GM23248 (cell line): Measurements from ENCODE around the gene CPNE4. TPM values are rescaled to one million over a fixed set of nuclear protein-coding genes. Genes with fewer than 3 reads are reported as not detected.

Experiments used
- DNase-seq: peaks from one replicate; pipeline ENCODE4 v3.0.0-alpha.2; 2015
- H2AFZ ChIP-seq: fragments of 200-600 bp; sonication (generic); 2 replicates; pipeline ENCODE4 v1.6.1; 2016; ENCODE audit warnings: antibody characterized with exemption
- H3F3A ChIP-seq: fragments of 200-600 bp; sonication (generic); 2 replicates; pipeline ENCODE4 v1.6.1; 2016; ENCODE audit warnings: mild to moderate bottlenecking, antibody characterized with exemption, mixed run types; ENCODE audit not compliant: insufficient read depth
- H3K27ac ChIP-seq: fragments of 200-600 bp; sonication (generic); 2 replicates; pipeline ENCODE4 v1.5.1; 2016; ENCODE audit warnings: mild to moderate bottlenecking
- H3K27me3 ChIP-seq: fragments of 200-600 bp; sonication (generic); replicated peaks from 2 replicates; pipeline ENCODE4 v1.6.1; 2016; ENCODE audit warnings: mild to moderate bottlenecking; ENCODE audit not compliant: insufficient read depth
- H3K36me3 ChIP-seq: fragments of 200-600 bp; sonication (generic); 2 replicates; pipeline ENCODE4 v1.6.1; 2016; ENCODE audit warnings: low read depth, mild to moderate bottlenecking
- H3K4me1 ChIP-seq: fragments of 200-600 bp; sonication (generic); 2 replicates; pipeline ENCODE4 v1.6.1; 2016; ENCODE audit warnings: mild to moderate bottlenecking; ENCODE audit not compliant: insufficient read depth
- H3K4me2 ChIP-seq: fragments of 200-600 bp; sonication (generic); one replicate; pipeline ENCODE4 v1.6.1; 2016; ENCODE audit warnings: mild to moderate bottlenecking; ENCODE audit not compliant: unreplicated experiment
- H3K4me3 ChIP-seq: fragments of 200-600 bp; sonication (generic); 2 replicates; pipeline ENCODE4 v1.5.1; 2016; ENCODE audit warnings: mild to moderate bottlenecking
- H3K79me2 ChIP-seq: fragments of 200-600 bp; sonication (generic); 2 replicates; pipeline ENCODE4 v1.6.1; 2016; ENCODE audit warnings: mild to moderate bottlenecking; ENCODE audit not compliant: insufficient read depth
- H3K9ac ChIP-seq: fragments of 200-600 bp; sonication (generic); 2 replicates; pipeline ENCODE4 v1.6.1; 2016; ENCODE audit warnings: mild to moderate bottlenecking
- H3K9me2 ChIP-seq: fragments of 200-600 bp; sonication (generic); 2 replicates; pipeline ENCODE4 v1.6.1; 2016; ENCODE audit warnings: mixed run types, mild to moderate bottlenecking, moderate library complexity; ENCODE audit not compliant: insufficient read depth
- H3K9me3 ChIP-seq: fragments of 200-600 bp; sonication (generic); one replicate; pipeline ENCODE4 v1.6.1; 2017; ENCODE audit warnings: low read depth
- H4K20me1 ChIP-seq: fragments of 200-600 bp; sonication (generic); 2 replicates; pipeline ENCODE4 v1.6.0; 2016; ENCODE audit not compliant: insufficient read depth
- EZH2 ChIP-seq: fragments of 200-600 bp; sonication (generic); IDR thresholded peaks from 2 replicates; pipeline ENCODE4 v1.6.1; 2018; ENCODE audit warnings: antibody characterized with exemption, mild to moderate bottlenecking; ENCODE audit not compliant: insufficient read depth, poor library complexity, severe bottlenecking
- EZH2phosphoT487 ChIP-seq: fragments of 200-600 bp; sonication (generic); IDR thresholded peaks from 2 replicates; pipeline ENCODE4 v1.6.1; 2018; ENCODE audit warnings: antibody characterized with exemption, moderate library complexity, mild to moderate bottlenecking, low read depth; ENCODE audit not compliant: insufficient read depth
- WGBS, 2 experiments: methylation state at CpG; one replicate each; pipeline ENCODE4 v1.1.6; 2015 to 2017; ENCODE audit warnings: low lambda C conversion rate in 2 of 2, low coverage in 1 of 2; ENCODE audit errors: missing lambda C conversion rate in 2 of 2; 5-methylcytosine and 5-hydroxymethylcytosine counted together
- in situ Hi-C: fragments of 300-500 bp; cut with MboI; formaldehyde crosslinking; loops from 2 replicates; pipeline ENCODE4 v1.15.0; 2020
- polyA plus RNA-seq: library from polyadenylated mRNA; unstranded; fragments of >200 nt; fragmentation: Nextera tagmentation; extraction: Ambion mirVana; gene quantifications from 2 replicates; pipeline ENCODE4 v1.2.1, GENCODE V29; 2016
- total RNA-seq: library from RNA; depleted of rRNA; stranded (reverse); fragments of >200 nt; shearing (Covaris generic); gene quantifications from 2 replicates; pipeline ENCODE4 v1.2.3, GENCODE V29; 2014

Gene CPNE4
- total and polyA plus RNA-seq, 2 experiments from 2014 or later, result 0.11 to 0.44 TPM

DNA sequence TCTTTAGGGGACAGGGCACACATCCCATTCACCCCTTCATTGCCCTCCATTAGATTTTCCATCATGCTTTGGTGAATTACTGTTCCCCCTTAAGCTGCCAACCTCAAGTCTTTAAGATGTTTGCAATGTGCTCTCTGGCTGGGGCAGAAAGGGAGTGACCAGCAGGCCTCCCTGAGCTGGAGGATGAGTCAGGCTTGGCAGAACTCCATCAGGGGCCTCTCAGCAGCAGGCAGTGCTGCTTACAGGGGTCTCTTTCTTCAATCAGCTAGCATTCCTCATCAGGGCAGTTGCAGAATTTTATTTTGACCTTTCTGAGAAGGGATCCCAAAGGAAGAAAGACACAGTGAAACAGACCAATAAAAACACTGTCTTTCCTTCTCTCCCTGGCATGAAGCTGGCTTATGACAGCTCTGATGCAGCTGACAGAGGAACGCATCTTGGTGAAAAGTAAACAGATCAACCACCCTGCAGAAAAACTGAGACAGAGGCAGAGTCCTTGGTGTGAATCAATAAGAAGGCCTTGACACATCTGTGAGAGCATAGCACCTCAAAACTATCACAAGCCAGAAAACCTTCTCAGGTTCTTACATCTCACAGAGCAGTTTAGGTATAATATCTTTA is 443.3 kb downstream of the CPNE4 start:
- peaks cover 14% of the 10 kb centered on the region for H3K4me1 ChIP-seq
- 0 to 3% methylated on average over 1 of the region's 1 CpG for WGBS, 2 experiments
- no peaks in the 10 kb centered on the region for H3K79me2 ChIP-seq
- no peaks in the 10 kb centered on the region for H4K20me1 ChIP-seq
- H3K9me3 ChIP-seq, result no peaks in the 10 kb centered on the region
- TF ChIP-seq EZH2, result no peak
- no peak for TF ChIP-seq EZH2phosphoT487
- H3K27me3 ChIP-seq, result no peaks in the 10 kb centered on the region
- peak; percentile 81 for DNase-seq
- H3K4me3 ChIP-seq, result no peak overlapping the region
- H3K36me3 ChIP-seq, result no peaks in the 10 kb centered on the region
- no peak overlapping the region for H3K9ac ChIP-seq
- H3K4me2 ChIP-seq, result no peak overlapping the region
- H3K9me2 ChIP-seq, result no peaks in the 10 kb centered on the region
- H2AFZ ChIP-seq, result peak overlapping the region; percentile 33
- in situ Hi-C loops, result no loop called here
- peaks cover 17% of the 10 kb centered on the region; the same call in 1 of the 2 replicates for H3F3A ChIP-seq
- no peak overlapping the region for H3K27ac ChIP-seq

DNA sequence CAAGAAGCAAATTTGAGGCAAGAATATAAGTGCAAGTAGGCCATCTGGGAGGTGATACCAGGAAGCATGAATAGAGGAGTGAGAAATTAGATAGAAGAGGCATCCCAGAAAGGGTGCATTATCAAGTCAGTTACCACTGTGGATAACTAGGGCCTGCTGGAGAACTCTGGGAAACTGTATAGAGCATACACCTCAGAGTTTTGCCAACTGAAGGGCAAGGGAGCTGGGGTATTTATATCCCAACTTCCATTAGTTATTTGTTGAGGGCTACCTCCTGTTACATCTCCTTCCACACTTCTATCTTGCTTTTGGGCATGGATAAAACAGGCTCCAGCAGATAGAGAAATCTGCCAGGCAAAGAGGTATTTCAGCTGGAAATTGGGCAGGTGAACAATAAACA is 448.5 kb downstream of the CPNE4 start:
- peaks cover 12% of the 10 kb centered on the region; the same call in 1 of the 2 replicates for H3F3A ChIP-seq
- H3K4me2 ChIP-seq, result no peak overlapping the region
- no peaks in the 10 kb centered on the region for H3K36me3 ChIP-seq
- no peaks in the 10 kb centered on the region for H3K9me3 ChIP-seq
- in situ Hi-C loops, result no loop called here
- TF ChIP-seq EZH2phosphoT487 (no peak), EZH2 (no peak)
- no peak overlapping the region for H2AFZ ChIP-seq
- no peak overlapping the region for H3K9ac ChIP-seq
- H3K9me2 ChIP-seq, result no peaks in the 10 kb centered on the region
- no peaks in the 10 kb centered on the region for H4K20me1 ChIP-seq
- no peaks in the 10 kb centered on the region for H3K27me3 ChIP-seq
- H3K27ac ChIP-seq, result no peak overlapping the region
- peaks cover 7% of the 10 kb centered on the region for H3K4me1 ChIP-seq
- DNase-seq, result no peak
- H3K4me3 ChIP-seq, result no peak overlapping the region
- H3K79me2 ChIP-seq, result no peaks in the 10 kb centered on the region

DNA sequence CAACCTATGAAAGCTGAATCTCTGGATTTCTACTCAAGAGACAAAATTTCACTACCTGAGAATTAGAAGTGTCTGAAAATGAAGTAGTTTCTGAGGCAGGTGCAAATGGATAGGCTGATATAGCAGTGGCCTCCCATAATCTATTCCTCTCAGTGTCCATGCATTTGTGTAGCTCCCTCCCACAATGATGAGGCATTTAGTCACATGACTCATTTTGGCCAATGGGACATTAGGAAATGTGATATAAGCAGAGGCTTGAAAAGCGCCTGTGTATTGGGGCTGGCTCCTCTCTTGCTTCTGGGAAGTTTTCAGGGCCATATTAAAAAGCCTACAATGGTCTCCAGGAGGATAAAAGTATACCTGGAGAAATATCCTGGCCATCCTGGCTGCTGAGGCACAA is 452.4 kb downstream of the CPNE4 start:
- no peak for TF ChIP-seq EZH2
- TF ChIP-seq EZH2phosphoT487, result no peak
- H3K36me3 ChIP-seq, result no peaks in the 10 kb centered on the region
- no peak overlapping the region for H3K27ac ChIP-seq
- no peaks in the 10 kb centered on the region for H3K79me2 ChIP-seq
- H3K9ac ChIP-seq, result no peak overlapping the region
- DNase-seq, result no peak
- no peaks in the 10 kb centered on the region for H3F3A ChIP-seq
- in situ Hi-C loops, result no loop called here
- H3K27me3 ChIP-seq, result no peaks in the 10 kb centered on the region
- H3K9me3 ChIP-seq, result no peaks in the 10 kb centered on the region
- no peaks in the 10 kb centered on the region for H3K4me1 ChIP-seq
- H4K20me1 ChIP-seq, result no peaks in the 10 kb centered on the region
- H2AFZ ChIP-seq, result no peak overlapping the region
- H3K4me2 ChIP-seq, result no peak overlapping the region
- H3K9me2 ChIP-seq, result 0 out of 2 replicates have a peak, but pooled peaks cover 4% of the 10 kb centered on the region
- no peak overlapping the region for H3K4me3 ChIP-seq
- 78 to 92% methylated on average over 1 of the region's 1 CpG for WGBS, 2 experiments

DNA sequence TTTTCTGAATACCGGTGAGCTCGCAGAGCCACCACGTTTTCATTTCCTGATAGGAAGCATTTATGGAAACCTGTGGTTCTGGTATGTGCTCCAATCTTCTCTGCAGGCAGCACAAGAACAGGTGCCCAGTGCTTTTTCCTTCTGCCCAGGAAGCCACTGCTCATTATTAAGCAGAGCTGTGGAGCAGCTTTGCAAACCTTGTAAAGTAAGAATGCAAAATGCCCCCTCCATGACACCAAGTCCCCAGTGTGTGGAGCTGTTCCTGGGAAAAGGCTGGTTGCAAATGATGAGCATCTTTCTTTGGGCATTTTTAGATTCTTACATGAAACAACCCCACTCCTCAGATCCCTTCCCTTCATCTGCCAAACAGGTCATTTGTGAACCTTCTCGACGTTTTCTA is 466.4 kb downstream of the CPNE4 start:
- no peaks in the 10 kb centered on the region for H3K4me1 ChIP-seq
- no peak overlapping the region for H3K27ac ChIP-seq
- H3K9ac ChIP-seq, result no peak overlapping the region
- H3K27me3 ChIP-seq, result no peaks in the 10 kb centered on the region
- no peak overlapping the region for H3K4me3 ChIP-seq
- in situ Hi-C loops, result no loop called here
- DNase-seq, result no peak
- no peaks in the 10 kb centered on the region for H3F3A ChIP-seq
- no peak for TF ChIP-seq EZH2phosphoT487
- H4K20me1 ChIP-seq, result no peaks in the 10 kb centered on the region
- WGBS, 2 experiments, result 51 to 52% methylated on average over 5 of the region's 5 CpGs
- H3K9me2 ChIP-seq, result no peaks in the 10 kb centered on the region
- no peak overlapping the region for H3K4me2 ChIP-seq
- H3K9me3 ChIP-seq, result no peaks in the 10 kb centered on the region
- H3K36me3 ChIP-seq, result no peaks in the 10 kb centered on the region
- no peaks in the 10 kb centered on the region for H3K79me2 ChIP-seq
- H2AFZ ChIP-seq, result no peak overlapping the region

DNA sequence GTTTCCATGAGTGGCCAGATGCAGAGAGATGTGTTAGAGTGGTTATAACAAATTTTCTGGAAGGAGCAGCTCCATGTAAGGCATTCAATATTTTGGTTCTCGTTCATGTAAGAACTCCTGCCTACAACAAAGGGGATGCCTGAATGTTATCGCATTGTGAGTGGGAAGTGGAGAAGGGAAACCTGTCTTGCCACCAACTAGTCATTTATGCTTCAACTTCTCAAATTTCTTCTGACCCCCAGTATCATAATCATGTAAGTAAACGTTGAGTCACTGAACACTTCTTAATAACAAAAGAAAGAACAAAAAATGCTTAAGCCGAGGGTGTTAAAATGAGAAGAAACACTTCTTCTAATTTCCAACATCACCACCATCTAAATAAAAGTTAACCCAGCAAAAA is 470.0 kb downstream of the CPNE4 start:
- 55 to 56% methylated on average over 4 of the region's 4 CpGs for WGBS, 2 experiments
- Histone ChIP-seq H3K4me3 (no peak overlapping the region), H3K4me2 (no peak overlapping the region), H3K36me3 (no peaks in the 10 kb centered on the region), H3K9me2 (no peaks in the 10 kb centered on the region), H3K9ac (no peak overlapping the region), H3F3A (no peaks in the 10 kb centered on the region), H3K27ac (no peak overlapping the region), H2AFZ (no peak overlapping the region), H3K79me2 (no peaks in the 10 kb centered on the region), H4K20me1 (no peaks in the 10 kb centered on the region), H3K4me1 (peaks cover 12% of the 10 kb centered on the region; the same call in 1 of the 2 replicates), H3K9me3 (no peaks in the 10 kb centered on the region), H3K27me3 (no peaks in the 10 kb centered on the region)
- DNase-seq, result no peak
- in situ Hi-C loops, result no loop called here
- TF ChIP-seq EZH2phosphoT487, result no peak
- no peak for TF ChIP-seq EZH2
